GM12891 (cell line): ENCODE measurements around the gene TNFRSF25.

Source experiments
- POLR2A ChIP-seq: IDR thresholded peaks from 2 replicates; pipeline ENCODE4 v1.6.1; 2011; ENCODE audit warnings: low read depth, low read length, control low read depth
- POLR2AphosphoS5 ChIP-seq: IDR thresholded peaks from 2 replicates; pipeline ENCODE4 v1.6.1; 2011; ENCODE audit warnings: low read depth, low read length, control low read depth

GRCh38 chr1:6426972-6427350 lies 39.0 kb downstream of the TNFRSF25 start:
- TF ChIP-seq POLR2A (no peak), POLR2AphosphoS5 (no peak)
